ACC112 (cell line): ENCODE data around the gene MSH3.

Experiments
- H2AFZ ChIP-seq: fragments of 200-600 bp; sonication (generic); one replicate; pipeline ENCODE4 v1.6.0; 2017; ENCODE audit warnings: antibody characterized with exemption, low read length; ENCODE audit not compliant: unreplicated experiment
- H3K27ac ChIP-seq: fragments of 200-600 bp; sonication (generic); 2 replicates; pipeline ENCODE4 v1.5.1; 2014; ENCODE audit warnings: low read depth, mild to moderate bottlenecking, antibody characterized with exemption, low read length, moderate library complexity
- H3K27me3 ChIP-seq: fragments of 200-600 bp; sonication (generic); 2 replicates; pipeline ENCODE4 v1.6.1; 2014; ENCODE audit warnings: mild to moderate bottlenecking, antibody characterized with exemption, low read length, moderate library complexity, mixed read lengths; ENCODE audit not compliant: insufficient read depth
- H3K36me3 ChIP-seq: fragments of 200-600 bp; sonication (generic); 2 replicates; pipeline ENCODE4 v1.6.1; 2016; ENCODE audit warnings: mild to moderate bottlenecking, antibody characterized with exemption, low read length, moderate library complexity, mixed read lengths; ENCODE audit not compliant: insufficient read depth
- H3K4me1 ChIP-seq: fragments of 200-600 bp; sonication (generic); one replicate; pipeline ENCODE4 v1.6.1; 2016; ENCODE audit warnings: low read length, mixed read lengths; ENCODE audit not compliant: insufficient read depth, unreplicated experiment, control insufficient read depth
- H3K4me3 ChIP-seq: fragments of 200-600 bp; sonication (generic); 2 replicates; pipeline ENCODE4 v1.5.1; 2014; ENCODE audit warnings: mild to moderate bottlenecking, low read depth, low read length
- H3K79me2 ChIP-seq: fragments of 200-600 bp; sonication (generic); one replicate; pipeline ENCODE4 v1.6.0; 2016; ENCODE audit warnings: low read length; ENCODE audit not compliant: control insufficient read depth, unreplicated experiment, insufficient read depth

The MSH3 gene

DNA sequence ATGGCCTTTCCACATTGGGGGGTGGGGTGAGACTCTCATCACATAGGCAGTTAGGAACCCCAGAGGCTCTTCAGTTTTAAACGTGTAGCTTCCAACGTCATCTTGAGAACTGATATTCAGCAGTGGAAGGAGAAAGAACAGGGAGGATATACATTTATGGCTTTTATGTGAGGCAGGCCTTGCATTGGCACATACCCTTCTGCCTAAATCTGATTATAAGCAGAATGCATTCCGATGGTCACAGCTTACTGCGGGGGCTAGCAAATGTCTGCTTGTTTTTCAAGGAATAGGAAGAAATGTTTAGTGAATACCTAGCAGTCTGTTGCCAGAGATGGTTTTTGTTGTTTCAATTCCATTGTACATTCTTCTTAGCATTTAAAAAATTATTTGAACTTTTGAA, 99.3 kb downstream of the MSH3 start:
- H3K36me3 ChIP-seq = no peaks in the 10 kb centered on the region
- no peak overlapping the region for H2AFZ ChIP-seq
- no peaks in the 10 kb centered on the region for H3K4me1 ChIP-seq
- no peak overlapping the region for H3K27ac ChIP-seq
- no peaks in the 10 kb centered on the region for H3K79me2 ChIP-seq
- H3K4me3 ChIP-seq = no peak overlapping the region
- H3K27me3 ChIP-seq = no peaks in the 10 kb centered on the region

DNA sequence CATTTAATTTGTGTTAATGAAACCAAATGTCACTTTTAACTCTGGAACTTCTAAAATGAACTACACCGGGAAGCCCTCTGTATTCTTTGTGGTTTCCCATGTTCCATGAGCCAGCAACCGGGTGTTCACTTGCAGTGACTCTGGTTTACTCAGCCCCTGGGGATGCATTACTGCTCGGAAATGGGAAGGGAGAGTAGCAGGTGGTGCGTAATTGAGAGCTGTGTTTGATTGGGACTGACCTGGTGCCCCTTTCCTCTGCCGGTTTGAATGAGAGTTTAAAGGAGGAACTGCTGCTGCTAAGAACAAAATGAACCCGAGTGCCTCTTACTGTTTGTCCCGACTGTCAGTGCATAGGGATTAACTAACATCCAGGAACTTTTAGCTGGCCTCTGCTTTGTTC, 100.4 kb downstream of the MSH3 start:
- Histone ChIP-seq H2AFZ (no peak overlapping the region), H3K4me3 (no peak overlapping the region), H3K27me3 (no peaks in the 10 kb centered on the region), H3K4me1 (no peaks in the 10 kb centered on the region), H3K27ac (no peak overlapping the region), H3K36me3 (no peaks in the 10 kb centered on the region), H3K79me2 (no peaks in the 10 kb centered on the region)

DNA sequence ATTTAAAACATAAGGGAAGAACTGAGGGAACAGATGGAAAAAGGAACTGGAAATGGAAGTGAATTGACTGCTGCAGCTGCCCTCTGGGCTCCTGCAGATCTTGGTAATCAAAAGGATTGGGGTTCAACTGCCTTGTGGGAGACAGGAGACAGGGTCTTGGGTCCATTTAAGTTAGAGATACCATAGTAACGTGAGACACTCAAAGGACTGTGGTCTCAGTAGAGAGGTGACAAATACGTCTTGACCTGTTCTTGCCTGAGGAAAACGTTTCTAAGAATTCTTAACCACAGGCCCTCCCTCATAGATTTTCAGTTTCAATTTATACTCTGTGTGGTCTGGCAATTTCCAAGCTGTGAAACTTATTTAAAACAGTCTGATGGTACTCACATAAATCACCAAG, 101.2 kb downstream of the MSH3 start:
- Histone ChIP-seq H3K27ac (no peak overlapping the region), H3K27me3 (no peaks in the 10 kb centered on the region), H3K4me1 (no peaks in the 10 kb centered on the region), H2AFZ (no peak overlapping the region), H3K79me2 (no peaks in the 10 kb centered on the region), H3K4me3 (no peak overlapping the region), H3K36me3 (no peaks in the 10 kb centered on the region)

DNA sequence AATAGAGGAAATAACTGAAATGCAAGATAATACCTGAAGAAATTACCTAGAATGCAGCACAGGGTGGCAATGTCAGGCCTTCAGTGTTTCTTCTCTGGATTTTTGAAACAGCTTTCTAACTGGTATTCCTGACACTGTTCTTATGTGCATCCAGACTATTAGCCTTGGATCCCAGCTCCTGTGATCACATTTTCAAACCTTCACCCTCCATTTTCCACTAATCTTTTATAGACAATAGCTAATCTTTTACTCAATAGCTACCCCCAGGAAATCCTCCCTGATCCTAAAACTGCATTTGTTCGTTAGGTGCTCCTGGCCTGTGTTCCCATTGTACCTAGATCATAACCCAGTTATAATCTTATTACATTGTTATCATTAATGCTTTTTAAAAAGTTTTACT, 101.8 kb downstream of the MSH3 start:
- Histone ChIP-seq H3K4me3 (no peak overlapping the region), H3K79me2 (no peaks in the 10 kb centered on the region), H3K27me3 (no peaks in the 10 kb centered on the region), H2AFZ (no peak overlapping the region), H3K4me1 (no peaks in the 10 kb centered on the region), H3K36me3 (no peaks in the 10 kb centered on the region), H3K27ac (no peak overlapping the region)

DNA sequence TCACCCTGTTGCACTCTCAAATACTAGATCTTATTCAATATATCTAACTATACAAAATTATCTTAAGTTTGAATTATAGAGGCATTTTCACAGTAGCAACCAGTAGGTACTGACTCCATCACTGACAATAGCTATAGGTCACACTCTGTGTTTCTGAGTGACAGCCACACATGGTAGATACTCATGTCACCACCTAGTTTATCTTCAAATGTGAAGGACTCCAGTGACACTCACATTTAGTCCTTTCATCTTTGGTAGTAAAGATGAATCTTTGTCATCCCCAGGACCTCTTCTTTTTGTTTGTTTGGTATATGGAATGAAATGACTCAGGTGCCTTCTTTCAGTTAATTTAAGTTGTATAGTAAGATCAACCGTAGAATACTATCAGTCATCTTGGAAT, 102.8 kb downstream of the MSH3 start:
- peaks cover 4% of the 10 kb centered on the region for H3K4me1 ChIP-seq
- H3K27me3 ChIP-seq = no peaks in the 10 kb centered on the region
- H3K36me3 ChIP-seq = no peaks in the 10 kb centered on the region
- no peak overlapping the region for H3K27ac ChIP-seq
- no peak overlapping the region for H2AFZ ChIP-seq
- no peaks in the 10 kb centered on the region for H3K79me2 ChIP-seq
- no peak overlapping the region for H3K4me3 ChIP-seq

DNA sequence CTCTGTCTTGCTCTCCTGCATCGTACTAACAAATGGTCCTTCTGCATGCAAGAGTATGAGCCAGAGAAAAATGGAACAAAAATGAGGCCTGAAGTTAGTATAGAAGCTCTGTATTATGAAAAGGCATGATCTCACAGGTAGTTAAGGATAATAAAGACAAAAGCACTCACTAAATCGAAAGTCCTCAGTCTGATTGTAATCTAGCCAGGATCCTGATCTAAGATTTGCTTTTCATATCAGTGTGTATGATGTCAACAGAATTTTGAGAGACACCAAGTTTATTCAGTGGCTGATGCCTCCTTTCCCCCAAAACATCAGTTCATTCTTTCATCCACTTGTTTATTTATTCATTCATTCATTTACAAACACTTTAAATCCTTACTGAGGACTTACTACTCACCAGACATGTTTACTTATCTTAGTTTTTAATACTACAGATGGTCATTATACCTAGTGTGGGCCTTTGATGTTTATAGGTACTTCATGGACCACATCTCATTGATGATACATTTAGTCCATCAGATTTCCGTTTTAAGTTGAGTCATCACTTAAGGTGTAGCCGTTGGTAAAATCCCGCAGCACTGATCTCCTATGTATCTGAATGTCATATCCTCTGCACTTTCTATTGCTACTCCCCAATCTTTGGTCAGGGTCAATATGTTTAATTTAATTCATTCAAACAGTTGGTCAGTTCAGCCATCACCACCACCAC, 105.6 kb downstream of the MSH3 start:
- Histone ChIP-seq H3K79me2 (no peaks in the 10 kb centered on the region), H3K27me3 (no peaks in the 10 kb centered on the region), H3K27ac (no peak overlapping the region), H2AFZ (no peak overlapping the region), H3K4me3 (no peak overlapping the region), H3K4me1 (peaks cover 4% of the 10 kb centered on the region), H3K36me3 (no peaks in the 10 kb centered on the region)

DNA sequence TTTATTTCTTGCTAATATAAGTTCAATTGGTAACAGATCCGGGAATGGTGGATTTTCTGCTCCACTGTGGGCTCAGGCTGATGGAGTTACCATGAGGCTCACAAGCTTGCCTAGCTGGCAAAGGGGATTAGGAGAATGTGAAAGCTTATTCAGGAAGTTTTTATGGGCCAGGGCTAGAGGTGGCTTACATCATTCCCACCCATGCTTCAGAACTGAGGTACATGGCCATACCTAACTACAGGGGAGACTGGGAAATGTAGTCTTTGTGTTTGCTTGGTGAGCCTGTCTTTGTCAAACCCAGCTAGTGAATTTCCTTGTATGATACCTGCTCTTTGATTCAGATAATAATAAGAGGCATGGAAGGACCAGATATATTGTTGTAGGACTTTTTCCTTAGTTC, 106.2 kb downstream of the MSH3 start:
- no peaks in the 10 kb centered on the region for H3K27me3 ChIP-seq
- no peak overlapping the region for H2AFZ ChIP-seq
- no peak overlapping the region for H3K27ac ChIP-seq
- no peaks in the 10 kb centered on the region for H3K79me2 ChIP-seq
- H3K36me3 ChIP-seq = no peaks in the 10 kb centered on the region
- H3K4me1 ChIP-seq = peaks cover 4% of the 10 kb centered on the region
- no peak overlapping the region for H3K4me3 ChIP-seq

DNA sequence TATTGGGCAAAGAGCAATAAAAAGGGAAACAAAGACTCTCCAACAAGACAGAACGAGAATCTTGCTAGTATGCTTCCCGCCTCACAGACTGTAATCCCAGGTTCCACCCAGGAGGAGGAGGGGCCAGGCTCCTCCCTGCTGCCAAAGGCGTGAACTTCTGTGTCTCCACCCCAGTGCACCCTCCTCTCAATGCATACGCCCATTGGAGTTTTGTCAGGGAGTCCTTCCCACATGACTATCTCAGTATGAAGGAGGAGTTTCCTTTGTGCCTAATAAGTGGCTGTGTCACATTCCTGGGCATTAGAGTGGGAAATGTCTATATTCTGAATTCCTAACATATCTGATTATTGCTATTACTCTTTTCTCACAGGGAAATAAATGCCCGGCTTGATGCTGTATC, 106.7 kb downstream of the MSH3 start:
- H3K79me2 ChIP-seq = no peaks in the 10 kb centered on the region
- H3K4me1 ChIP-seq = peaks cover 4% of the 10 kb centered on the region
- no peaks in the 10 kb centered on the region for H3K36me3 ChIP-seq
- no peak overlapping the region for H3K27ac ChIP-seq
- no peak overlapping the region for H3K4me3 ChIP-seq
- no peak overlapping the region for H2AFZ ChIP-seq
- H3K27me3 ChIP-seq = no peaks in the 10 kb centered on the region

DNA sequence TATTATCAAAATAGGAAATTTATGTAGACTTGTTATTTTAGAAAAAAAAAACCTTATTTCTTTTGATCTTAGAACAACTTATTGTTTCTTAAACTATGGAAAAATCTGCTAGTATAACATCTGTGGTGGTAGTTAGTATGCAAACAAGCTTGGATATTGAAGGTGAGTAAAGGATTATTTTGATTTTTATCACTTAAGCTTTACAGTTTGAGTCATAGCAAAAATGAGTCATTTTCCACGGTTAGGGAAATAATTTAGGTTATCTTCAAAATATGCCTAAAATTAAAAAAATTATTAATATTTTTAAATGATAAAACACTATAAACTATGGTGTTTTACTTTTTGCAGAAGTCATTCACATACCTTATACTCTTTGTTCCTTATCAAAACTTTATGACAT, 107.5 kb downstream of the MSH3 start:
- Histone ChIP-seq H3K36me3 (no peaks in the 10 kb centered on the region), H3K4me3 (no peak overlapping the region), H3K27me3 (no peaks in the 10 kb centered on the region), H3K27ac (no peak overlapping the region), H3K79me2 (no peaks in the 10 kb centered on the region), H3K4me1 (peaks cover 4% of the 10 kb centered on the region), H2AFZ (no peak overlapping the region)

DNA sequence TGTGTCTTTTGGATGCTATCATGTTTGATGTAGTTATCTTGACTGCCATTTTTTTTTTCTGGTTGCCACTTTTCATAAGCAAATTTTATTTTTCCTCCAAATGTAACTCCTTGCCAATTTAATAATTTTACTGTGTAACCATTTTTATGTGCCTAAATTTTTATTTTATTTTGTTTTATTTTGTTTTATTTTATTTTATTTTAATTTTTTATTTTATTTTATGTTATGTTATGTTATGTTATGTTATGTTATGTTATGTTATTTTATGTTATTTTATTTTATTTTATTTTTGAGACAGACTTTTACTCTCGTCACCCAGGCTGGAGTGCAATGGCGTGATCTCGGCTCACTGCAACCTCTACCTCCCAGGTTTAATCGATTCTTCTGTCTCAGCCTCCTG, 108.1 kb downstream of the MSH3 start:
- Histone ChIP-seq H3K36me3 (no peaks in the 10 kb centered on the region), H3K27ac (no peak overlapping the region), H3K4me1 (peaks cover 4% of the 10 kb centered on the region), H2AFZ (no peak overlapping the region), H3K4me3 (no peak overlapping the region), H3K27me3 (no peaks in the 10 kb centered on the region), H3K79me2 (no peaks in the 10 kb centered on the region)

DNA sequence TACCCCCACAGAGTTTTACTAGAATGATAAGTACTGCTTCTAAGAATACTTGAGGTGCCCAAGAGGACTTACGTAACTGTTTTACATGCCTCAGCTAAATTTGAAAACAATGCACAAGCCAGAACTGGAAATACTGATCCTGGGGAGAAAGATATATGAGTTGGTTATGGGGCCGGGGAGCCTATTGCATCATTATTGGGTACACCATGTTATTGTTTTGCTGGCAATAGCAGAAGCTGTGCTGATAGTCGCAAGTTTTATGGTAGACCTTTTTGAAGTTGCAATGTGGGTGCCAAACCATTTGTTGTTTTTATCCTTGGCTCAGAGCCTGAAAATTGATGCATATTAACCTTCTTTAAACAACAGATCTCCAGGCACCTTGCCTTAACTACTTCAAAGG, 108.8 kb downstream of the MSH3 start:
- H3K27ac ChIP-seq = no peak overlapping the region
- no peak overlapping the region for H2AFZ ChIP-seq
- H3K79me2 ChIP-seq = no peaks in the 10 kb centered on the region
- no peaks in the 10 kb centered on the region for H3K36me3 ChIP-seq
- H3K4me1 ChIP-seq = peaks cover 4% of the 10 kb centered on the region
- H3K27me3 ChIP-seq = no peaks in the 10 kb centered on the region
- no peak overlapping the region for H3K4me3 ChIP-seq
